PFSK-1 (cell line): ENCODE measurements around the gene MEG3.

Experiments
- POLR2AphosphoS5 ChIP-seq: IDR thresholded peaks from 2 replicates; pipeline ENCODE4 v1.6.1; 2012; ENCODE audit warnings: low read depth, mild to moderate bottlenecking, control low read depth, low read length, moderate library complexity
- REST ChIP-seq, 2 experiments: IDR thresholded peaks; 2 replicates each; pipeline versions ENCODE4 v1.6.1 to v1.8.0; 2011 to 2012; ENCODE audit warnings: low read depth in 2 of 2, low read length in 2 of 2, control low read depth in 1 of 2, inconsistent platforms in 1 of 2, mild to moderate bottlenecking in 1 of 2, moderate library complexity in 1 of 2; ENCODE audit not compliant: insufficient read depth in 1 of 2
- SIN3A ChIP-seq: IDR thresholded peaks from 2 replicates; pipeline ENCODE4 v1.6.1; 2012; ENCODE audit warnings: mild to moderate bottlenecking, low read length, moderate library complexity, borderline replicate concordance; ENCODE audit not compliant: insufficient read depth
- TAF1 ChIP-seq: IDR thresholded peaks from 2 replicates; pipeline ENCODE4 v1.6.1; 2012; ENCODE audit warnings: low read length, control low read depth, borderline replicate concordance; ENCODE audit not compliant: insufficient read depth

DNA sequence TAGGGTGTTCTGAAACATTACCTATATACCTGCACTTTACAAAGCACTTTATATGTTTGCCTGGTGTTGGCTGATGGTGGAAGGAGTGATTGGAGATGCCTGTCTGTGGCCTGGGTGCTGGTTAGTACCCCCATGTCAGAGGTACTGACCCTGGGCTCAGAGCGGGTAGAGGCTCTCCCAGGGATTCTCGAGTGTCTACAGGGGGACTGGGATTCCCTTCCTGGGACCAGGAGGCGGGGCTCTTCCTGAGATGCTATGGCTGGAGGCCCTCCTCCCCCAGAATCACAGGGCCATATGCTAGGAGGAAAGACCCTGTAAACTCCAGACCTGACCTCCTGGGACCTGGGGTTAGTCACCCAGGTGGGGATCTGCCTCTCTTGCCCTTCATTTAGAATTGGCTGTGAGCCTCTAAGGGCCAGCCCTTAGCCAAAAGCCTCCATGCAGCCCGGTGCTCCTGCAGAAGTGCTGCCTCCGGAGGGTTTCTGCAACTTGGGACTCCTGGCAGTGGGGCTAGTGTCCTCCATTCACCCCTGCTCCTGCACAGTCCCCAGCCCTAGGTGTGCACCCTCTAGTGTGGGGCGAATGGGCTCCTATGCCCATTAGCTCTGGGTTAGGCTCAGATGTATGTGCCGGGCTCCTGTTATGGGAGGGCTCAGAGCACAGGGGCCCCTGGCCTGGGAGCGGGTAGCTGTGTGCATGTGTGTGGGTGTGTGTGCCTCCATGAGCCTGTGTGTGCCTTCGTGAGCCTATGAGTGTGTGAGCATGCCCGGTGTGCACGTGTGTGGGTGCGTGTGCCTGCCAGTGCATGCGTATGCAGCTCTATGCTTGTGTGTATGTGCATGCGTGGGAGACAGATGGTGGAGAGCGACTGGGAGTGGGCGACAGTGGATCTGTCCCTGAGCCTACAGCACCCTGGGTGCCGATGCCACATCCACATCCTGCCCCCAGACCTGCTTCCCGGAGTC lies 41.0 kb downstream of the MEG3 start:
- no peak for TF ChIP-seq POLR2AphosphoS5
- TF ChIP-seq TAF1, result no peak
- TF ChIP-seq SIN3A, result no peak
- no peak for TF ChIP-seq REST (IDR thresholded peaks at IDR 0.05; ENCODE audit: insufficient read depth in 1 of 2, low read depth in 2 of 2, low read length in 2 of 2)
